Measurements from ENCODE around the gene PCDHGA2.
"Not testable (repeated sequence)": the region's sequence is repeated elsewhere in the genome, so short reads cannot be mapped to it uniquely, and the experiment has no call there.

PCDHGA2 gene

GRCh38 chr5:141338538-141339306 lies at the start of gene PCDHGA2:
Gene PCDHGA2 (plus strand): TSS chr5:141338760.
- no peak for DNase-seq

GRCh38 chr5:141298376-141298775 lies 40.2 kb upstream of the PCDHGA2 start:
- DNase-seq, result no peak

GRCh38 chr5:141303756-141304155 lies 34.8 kb upstream of the PCDHGA2 start, which contains the start of gene SLC25A2:
Gene SLC25A2 (minus strand): TSS chr5:141304049. CDS start chr5:141303865, 184 bp downstream.
- DNase-seq, result no peak

- DNase-seq, result no peak
These were observed 31.9 kb upstream of the PCDHGA2 start for GRCh38 chr5:141306630-141307029.

GRCh38 chr5:141313711-141314110 lies 24.8 kb upstream of the PCDHGA2 start:
- DNase-seq, result no peak

GRCh38 chr5:141316963-141317362 lies 21.6 kb upstream of the PCDHGA2 start:
- DNase-seq, result not testable (repeated sequence)

GRCh38 chr5:141319202-141319601 lies 19.4 kb upstream of the PCDHGA2 start:
- DNase-seq, result no peak

GRCh38 chr5:141319699-141320098 lies 18.9 kb upstream of the PCDHGA2 start:
- no peak for DNase-seq

- peak; percentile 57 for DNase-seq
These were observed 18.1 kb upstream of the PCDHGA2 start, which contains the start of gene TAF7 for GRCh38 chr5:141320225-141321169. Gene TAF7 (minus strand): TSS chr5:141320784. CDS start chr5:141320044, 740 bp downstream.

- DNase-seq, result no peak
These were observed 16.3 kb upstream of the PCDHGA2 start for GRCh38 chr5:141322261-141322660.

GRCh38 chr5:141326088-141326854 lies 12.3 kb upstream of the PCDHGA2 start:
- no peak for DNase-seq

- no peak for DNase-seq
These were observed 10.3 kb upstream of the PCDHGA2 start for GRCh38 chr5:141328231-141328630.

GRCh38 chr5:141330299-141331080 lies 8.1 kb upstream of the PCDHGA2 start, which contains the start of gene PCDHGA1:
Gene PCDHGA1 (plus strand): TSS chr5:141330514.
- DNase-seq, result no peak

- not testable (repeated sequence) for DNase-seq
These were observed 6.0 kb upstream of the PCDHGA2 start for GRCh38 chr5:141332571-141332970.

- DNase-seq, result not testable (repeated sequence)
These were observed 2.3 kb downstream of the PCDHGA2 start for GRCh38 chr5:141340781-141341354.

GRCh38 chr5:141342773-141343172 lies 4.2 kb downstream of the PCDHGA2 start:
- no peak for DNase-seq

GRCh38 chr5:141343242-141343952 lies 4.8 kb downstream of the PCDHGA2 start, which contains the start of gene PCDHGA3:
Gene PCDHGA3 (plus strand): TSS chr5:141343829. CDS start chr5:141344034, 205 bp downstream.
- no peak for DNase-seq

- no peak for DNase-seq
These were observed 5.4 kb downstream of the PCDHGA2 start for GRCh38 chr5:141343953-141344463.

GRCh38 chr5:141345327-141345726 lies 6.8 kb downstream of the PCDHGA2 start:
- no peak for DNase-seq

- not testable (repeated sequence) for DNase-seq
These were observed 7.5 kb downstream of the PCDHGA2 start for GRCh38 chr5:141346017-141346416.

Measured in NCI-H510A (cell line).